K562 (cell line): ENCODE measurements around the gene B3GALT4. TPM values are rescaled to one million over a fixed set of nuclear protein-coding genes. Genes with fewer than 3 reads are reported as not detected.
A peak's percentile ranks its signal among the peaks of the same experiment; 100 is the strongest.

ENCODE experiments used
- ETV6 ChIP-seq, 3 experiments: fragments of 150-350 bp in 1 of 3; sonication (generic) in 1 of 3; formaldehyde crosslinking in 1 of 3; IDR thresholded peaks; 2 replicates each; pipeline versions ENCODE4 v1.6.1 to v1.8.0; 2014 to 2022; ENCODE audit warnings: borderline replicate concordance in 2 of 3, low read depth in 2 of 3, antibody characterized with exemption in 1 of 3, low read length in 1 of 3, mild to moderate bottlenecking in 1 of 3, missing genetic modification reagents in 1 of 3
- HDAC6 ChIP-seq: IDR thresholded peaks from 2 replicates; pipeline ENCODE4 v1.6.1; 2012; ENCODE audit warnings: low read depth, mild to moderate bottlenecking, control low read depth, inconsistent platforms, low read length, moderate library complexity
- RUNX1 ChIP-seq: sonication (generic); IDR thresholded peaks from 2 replicates; pipeline ENCODE4 v1.6.1; 2016; ENCODE audit warnings: antibody characterized with exemption, low read depth
- ZBTB1 ChIP-seq: sonication (generic); formaldehyde crosslinking; IDR thresholded peaks from 2 replicates; pipeline ENCODE4 v1.8.1; 2023; ENCODE audit warnings: missing genetic modification reagents, low read depth, mild to moderate bottlenecking, borderline replicate concordance
- ZFX ChIP-seq: sonication (generic); formaldehyde crosslinking; IDR thresholded peaks from 2 replicates; pipeline ENCODE4 v1.8.0; 2022; ENCODE audit warnings: mild to moderate bottlenecking, missing genetic modification reagents, moderate library complexity
- ZKSCAN3 ChIP-seq: fragments of 250-450 bp; sonication (Bioruptor Pico); IDR thresholded peaks from 2 replicates; pipeline ENCODE4 v1.4.0; 2020
- ZNF12 ChIP-seq: sonication (generic); formaldehyde crosslinking; IDR thresholded peaks from 2 replicates; pipeline ENCODE4 v1.4.0; 2020; ENCODE audit warnings: mild to moderate bottlenecking, missing genetic modification reagents
- ZNF561 ChIP-seq: fragments of 450-650 bp; formaldehyde crosslinking; conservative IDR thresholded peaks from 2 replicates; pipeline ENCODE4 v1.4.0; 2020; ENCODE audit warnings: mild to moderate bottlenecking, moderate library complexity
- polyA plus RNA-seq, 8 experiments: library from polyadenylated mRNA; depleted of rRNA in 4 of 8; stranded (reverse) in 5 of 8; unstranded in 3 of 8; fragments of >200 nt; fragmentation: Nextera tagmentation in 2 of 8; fragmentation: Illumina TruSeq in 1 of 8; extraction: Ambion mirVana in 2 of 8; extraction: Trizol in 1 of 8; gene quantifications; 2 replicates each; pipeline versions ENCODE4 v1.2.1 to v1.2.3, GENCODE V29; 2011 to 2014; ENCODE audit warnings: inconsistent platforms in 1 of 8, missing spikeins in 1 of 8
- total RNA-seq, 7 experiments: library from RNA; depleted of rRNA in 6 of 7; stranded (reverse); fragments of >200 nt in 6 of 7; fragmentation: Illumina TruSeq in 2 of 7; extraction: Trizol in 2 of 7; gene quantifications; 2 replicates each; pipeline versions ENCODE4 v1.2.1 to v1.2.3, GENCODE V29; 2011 to 2021; ENCODE audit warnings: low replicate concordance in 1 of 7
- TF ChIP-seq, protein P1 (sequence below), 3 experiments: IDR thresholded peaks in 2 of 3; conservative IDR thresholded peaks in 1 of 3; 2 replicates each; pipeline ENCODE4 v1.5.1; 2011 to 2012; ENCODE audit warnings: low read length in 3 of 3, mild to moderate bottlenecking in 3 of 3, control low read depth in 2 of 3, improper control_type of control experiment in 1 of 3, inconsistent platforms in 1 of 3, low read depth in 1 of 3, mixed read lengths in 1 of 3, moderate library complexity in 1 of 3; ENCODE audit not compliant: insufficient read depth in 2 of 3
- TF ChIP-seq, protein P2 (sequence below): fragments of 450-650 bp; formaldehyde crosslinking; IDR thresholded peaks from 2 replicates; pipeline ENCODE4 v1.4.0; 2020; ENCODE audit warnings: mild to moderate bottlenecking, moderate library complexity
- TF ChIP-seq, protein P3 (sequence below), 2 experiments: fragments of 250-450 bp in 1 of 2; fragments of 450-650 bp in 1 of 2; sonication (Bioruptor Pico) in 1 of 2; IDR thresholded peaks; 2 replicates each; pipeline versions ENCODE4 v1.6.1 to v1.8.0; 2016 to 2021; ENCODE audit warnings: mild to moderate bottlenecking in 2 of 2, moderate library complexity in 2 of 2, missing compliant biosample characterization in 1 of 2, missing genetic modification characterization in 1 of 2
- TF ChIP-seq, protein P4 (sequence below), 2 experiments: fragments of 450-650 bp; formaldehyde crosslinking in 1 of 2; IDR thresholded peaks; 2 replicates each; pipeline versions ENCODE4 v1.4.0 to v1.6.1; 2014 to 2020; ENCODE audit warnings: mild to moderate bottlenecking in 2 of 2, borderline replicate concordance in 1 of 2, low read depth in 1 of 2

Gene B3GALT4
- total and polyA plus RNA-seq, 9 of the 15 experiments (the other 6 are each of a cell fraction or from before 2014, with no cell fraction given): 0.11 to 1.3 (median 0.53) TPM; not detected in 1

DNA sequence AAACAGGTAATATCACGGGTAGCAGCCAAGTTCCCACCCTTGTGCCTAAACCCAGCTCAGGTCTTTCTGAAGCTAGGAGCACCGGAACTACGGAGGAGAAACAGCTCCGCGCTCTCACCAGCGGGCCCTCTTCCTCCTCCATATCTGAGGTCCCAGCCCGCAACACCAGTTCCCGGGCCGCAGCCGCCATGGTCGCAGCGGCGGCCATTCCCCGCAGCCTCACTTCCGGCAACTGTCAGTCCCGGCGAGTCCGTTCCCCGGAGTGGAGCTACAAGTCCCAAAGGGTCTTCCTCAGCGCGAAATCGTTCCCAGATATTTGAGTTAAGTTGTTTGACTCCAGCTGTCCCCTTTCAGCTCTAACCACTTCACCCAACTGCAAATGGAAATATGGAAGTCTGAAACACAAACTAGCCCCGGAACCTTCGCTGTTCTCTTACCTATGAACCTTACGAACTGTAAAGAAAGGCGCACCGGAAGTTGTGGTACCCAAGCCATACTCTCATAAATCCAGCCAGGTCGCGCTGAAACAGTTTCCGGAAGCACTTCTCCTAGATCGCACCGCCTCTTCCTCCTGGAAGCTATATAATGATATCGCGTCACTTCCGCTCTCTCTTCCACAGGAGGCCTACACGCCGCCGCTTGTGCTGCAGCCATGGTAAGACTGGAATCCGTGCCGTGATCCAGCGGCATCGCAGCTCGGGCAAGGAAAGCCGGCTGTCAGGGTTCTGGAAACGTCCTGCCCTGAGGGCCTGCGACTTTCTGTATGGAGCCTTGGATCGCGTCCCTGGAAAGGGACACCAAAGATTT is 5.3 kb upstream of the B3GALT4 start, which contains the start of the genes RPS18 and VPS52 (continued):
- TF ChIP-seq, protein P1, sequence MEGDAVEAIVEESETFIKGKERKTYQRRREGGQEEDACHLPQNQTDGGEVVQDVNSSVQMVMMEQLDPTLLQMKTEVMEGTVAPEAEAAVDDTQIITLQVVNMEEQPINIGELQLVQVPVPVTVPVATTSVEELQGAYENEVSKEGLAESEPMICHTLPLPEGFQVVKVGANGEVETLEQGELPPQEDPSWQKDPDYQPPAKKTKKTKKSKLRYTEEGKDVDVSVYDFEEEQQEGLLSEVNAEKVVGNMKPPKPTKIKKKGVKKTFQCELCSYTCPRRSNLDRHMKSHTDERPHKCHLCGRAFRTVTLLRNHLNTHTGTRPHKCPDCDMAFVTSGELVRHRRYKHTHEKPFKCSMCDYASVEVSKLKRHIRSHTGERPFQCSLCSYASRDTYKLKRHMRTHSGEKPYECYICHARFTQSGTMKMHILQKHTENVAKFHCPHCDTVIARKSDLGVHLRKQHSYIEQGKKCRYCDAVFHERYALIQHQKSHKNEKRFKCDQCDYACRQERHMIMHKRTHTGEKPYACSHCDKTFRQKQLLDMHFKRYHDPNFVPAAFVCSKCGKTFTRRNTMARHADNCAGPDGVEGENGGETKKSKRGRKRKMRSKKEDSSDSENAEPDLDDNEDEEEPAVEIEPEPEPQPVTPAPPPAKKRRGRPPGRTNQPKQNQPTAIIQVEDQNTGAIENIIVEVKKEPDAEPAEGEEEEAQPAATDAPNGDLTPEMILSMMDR (IDR thresholded peaks at IDR 0.05 in 2 of 3, conservative IDR thresholded peaks at IDR 0.05 in 1 of 3; ENCODE audit: insufficient read depth in 2 of 3, low read depth in 1 of 3, low read length in 3 of 3): no peak
- TF ChIP-seq ZNF561 (CRISPR knock-in tag) (0 out of 2 replicates have a peak, but pooled peaks have one; percentile 68), ZBTB1 (CRISPR knock-in tag) (no peak), ZFX (CRISPR knock-in tag) (peak; percentile 100), ETV6 (IDR thresholded peaks at IDR 0.05; ENCODE audit: borderline replicate concordance in 1 of 2, low read depth in 2 of 2, low read length in 1 of 2) (peak; percentile 39 to 71; a peak in 2 of 4 replicates), ETV6 (CRISPR knock-in tag; IDR thresholded peaks at IDR 0.05; ENCODE audit: borderline replicate concordance) (peak; percentile 92), ZKSCAN3 (no peak), ZNF12 (CRISPR knock-in tag) (peak; percentile 80), RUNX1 (peak; percentile 77; the same call in 1 of the 2 replicates), HDAC6 (peak; percentile 90; the same call in 1 of the 2 replicates)
- TF ChIP-seq, protein P2, sequence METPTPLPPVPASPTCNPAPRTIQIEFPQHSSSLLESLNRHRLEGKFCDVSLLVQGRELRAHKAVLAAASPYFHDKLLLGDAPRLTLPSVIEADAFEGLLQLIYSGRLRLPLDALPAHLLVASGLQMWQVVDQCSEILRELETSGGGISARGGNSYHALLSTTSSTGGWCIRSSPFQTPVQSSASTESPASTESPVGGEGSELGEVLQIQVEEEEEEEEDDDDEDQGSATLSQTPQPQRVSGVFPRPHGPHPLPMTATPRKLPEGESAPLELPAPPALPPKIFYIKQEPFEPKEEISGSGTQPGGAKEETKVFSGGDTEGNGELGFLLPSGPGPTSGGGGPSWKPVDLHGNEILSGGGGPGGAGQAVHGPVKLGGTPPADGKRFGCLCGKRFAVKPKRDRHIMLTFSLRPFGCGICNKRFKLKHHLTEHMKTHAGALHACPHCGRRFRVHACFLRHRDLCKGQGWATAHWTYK (CRISPR knock-in tag): peak; percentile 72
- TF ChIP-seq, protein P3, sequence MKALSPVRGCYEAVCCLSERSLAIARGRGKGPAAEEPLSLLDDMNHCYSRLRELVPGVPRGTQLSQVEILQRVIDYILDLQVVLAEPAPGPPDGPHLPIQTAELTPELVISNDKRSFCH (CRISPR knock-in tag; IDR thresholded peaks at IDR 0.05): no peak
- TF ChIP-seq, protein P3 (tag; IDR thresholded peaks at IDR 0.05): peak; percentile 80
- TF ChIP-seq, protein P4, sequence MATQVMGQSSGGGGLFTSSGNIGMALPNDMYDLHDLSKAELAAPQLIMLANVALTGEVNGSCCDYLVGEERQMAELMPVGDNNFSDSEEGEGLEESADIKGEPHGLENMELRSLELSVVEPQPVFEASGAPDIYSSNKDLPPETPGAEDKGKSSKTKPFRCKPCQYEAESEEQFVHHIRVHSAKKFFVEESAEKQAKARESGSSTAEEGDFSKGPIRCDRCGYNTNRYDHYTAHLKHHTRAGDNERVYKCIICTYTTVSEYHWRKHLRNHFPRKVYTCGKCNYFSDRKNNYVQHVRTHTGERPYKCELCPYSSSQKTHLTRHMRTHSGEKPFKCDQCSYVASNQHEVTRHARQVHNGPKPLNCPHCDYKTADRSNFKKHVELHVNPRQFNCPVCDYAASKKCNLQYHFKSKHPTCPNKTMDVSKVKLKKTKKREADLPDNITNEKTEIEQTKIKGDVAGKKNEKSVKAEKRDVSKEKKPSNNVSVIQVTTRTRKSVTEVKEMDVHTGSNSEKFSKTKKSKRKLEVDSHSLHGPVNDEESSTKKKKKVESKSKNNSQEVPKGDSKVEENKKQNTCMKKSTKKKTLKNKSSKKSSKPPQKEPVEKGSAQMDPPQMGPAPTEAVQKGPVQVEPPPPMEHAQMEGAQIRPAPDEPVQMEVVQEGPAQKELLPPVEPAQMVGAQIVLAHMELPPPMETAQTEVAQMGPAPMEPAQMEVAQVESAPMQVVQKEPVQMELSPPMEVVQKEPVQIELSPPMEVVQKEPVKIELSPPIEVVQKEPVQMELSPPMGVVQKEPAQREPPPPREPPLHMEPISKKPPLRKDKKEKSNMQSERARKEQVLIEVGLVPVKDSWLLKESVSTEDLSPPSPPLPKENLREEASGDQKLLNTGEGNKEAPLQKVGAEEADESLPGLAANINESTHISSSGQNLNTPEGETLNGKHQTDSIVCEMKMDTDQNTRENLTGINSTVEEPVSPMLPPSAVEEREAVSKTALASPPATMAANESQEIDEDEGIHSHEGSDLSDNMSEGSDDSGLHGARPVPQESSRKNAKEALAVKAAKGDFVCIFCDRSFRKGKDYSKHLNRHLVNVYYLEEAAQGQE (IDR thresholded peaks at IDR 0.05; ENCODE audit: borderline replicate concordance): no peak
- TF ChIP-seq, protein P4 (CRISPR knock-in tag; IDR thresholded peaks at IDR 0.05; ENCODE audit: low read depth): no peak; the same call in 1 of the 2 replicates
